Measurements from ENCODE around the gene F10. TPM values are rescaled to one million over a fixed set of nuclear protein-coding genes. Genes with fewer than 3 reads are reported as not detected.

Gene F10
- total and polyA plus RNA-seq, 2 of the 13 experiments (the other 11 are each of a cell fraction or from before 2014, with no cell fraction given): 58.4 to 237 TPM

DNA sequence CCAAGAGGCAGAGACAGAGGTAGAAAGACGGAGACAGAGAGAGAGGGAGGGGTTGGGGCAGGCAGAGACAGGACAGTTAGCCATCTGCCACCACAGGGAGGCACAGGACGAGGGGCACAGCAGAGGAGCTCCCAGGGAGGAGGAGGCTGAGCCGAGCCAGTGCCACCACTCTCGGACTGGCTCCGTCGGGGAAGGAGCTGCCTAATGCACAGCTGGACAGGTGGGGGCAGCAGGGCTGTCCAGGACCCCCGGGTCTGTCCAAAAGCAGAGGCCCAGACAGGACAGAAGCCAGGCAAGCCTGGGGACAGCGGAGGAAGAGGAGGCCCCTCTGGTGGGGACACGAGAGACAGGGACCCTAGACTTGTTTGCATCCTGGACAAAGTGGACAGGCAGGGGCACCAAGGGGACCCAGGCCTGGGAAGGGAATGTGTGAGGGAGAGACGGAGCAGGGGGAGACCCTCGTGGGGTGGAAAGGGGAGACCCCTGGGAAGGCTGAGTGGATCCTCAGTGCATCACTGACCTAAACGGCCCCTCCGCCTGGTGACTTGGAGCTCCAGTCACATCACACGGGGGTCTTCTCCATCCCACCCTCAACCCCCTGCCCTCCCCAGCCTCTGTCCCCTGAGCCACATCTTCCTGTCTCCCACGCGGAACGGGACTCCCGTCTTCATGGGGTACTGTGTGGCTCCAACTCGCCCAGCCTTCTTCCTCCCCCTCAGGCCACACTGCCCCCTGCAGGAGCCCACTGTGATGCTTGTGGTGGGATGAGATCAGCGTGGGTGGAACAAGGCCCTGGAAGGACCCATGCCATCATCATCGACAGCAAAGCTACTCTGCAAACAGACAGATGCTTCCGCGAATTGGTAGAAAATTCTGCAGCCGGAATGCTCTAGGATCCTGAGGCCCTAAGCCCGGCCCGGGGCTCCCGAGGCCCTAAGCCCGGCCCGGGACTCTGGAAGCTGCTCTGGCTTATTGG lies 915 bp downstream of the F10 start (continued):
- TF ChIP-seq ZNF770 (CRISPR knock-in tag; IDR thresholded peaks at IDR 0.05) (no peak), SMARCE1 (IDR thresholded peaks at IDR 0.05; ENCODE audit: borderline replicate concordance) (no peak), KAT7 (CRISPR knock-in tag; IDR thresholded peaks at IDR 0.05; ENCODE audit: borderline replicate concordance) (no peak; the same call in 1 of the 2 replicates), ARHGAP35 (CRISPR knock-in tag; IDR thresholded peaks at IDR 0.05; ENCODE audit: borderline replicate concordance) (no peak), TAF1 (CRISPR knock-in tag; IDR thresholded peaks at IDR 0.05) (no peak), YY1 (IDR thresholded peaks at IDR 0.05; ENCODE audit: insufficient read depth, insufficient replicate concordance, low read depth, low read length) (peak; percentile 31), FUBP1 (CRISPR knock-in tag; IDR thresholded peaks at IDR 0.05; ENCODE audit: borderline replicate concordance) (no peak), CEBPB (IDR thresholded peaks at IDR 0.05; ENCODE audit: borderline replicate concordance, low read depth, low read length) (no peak)
- TF ChIP-seq, protein P1, sequence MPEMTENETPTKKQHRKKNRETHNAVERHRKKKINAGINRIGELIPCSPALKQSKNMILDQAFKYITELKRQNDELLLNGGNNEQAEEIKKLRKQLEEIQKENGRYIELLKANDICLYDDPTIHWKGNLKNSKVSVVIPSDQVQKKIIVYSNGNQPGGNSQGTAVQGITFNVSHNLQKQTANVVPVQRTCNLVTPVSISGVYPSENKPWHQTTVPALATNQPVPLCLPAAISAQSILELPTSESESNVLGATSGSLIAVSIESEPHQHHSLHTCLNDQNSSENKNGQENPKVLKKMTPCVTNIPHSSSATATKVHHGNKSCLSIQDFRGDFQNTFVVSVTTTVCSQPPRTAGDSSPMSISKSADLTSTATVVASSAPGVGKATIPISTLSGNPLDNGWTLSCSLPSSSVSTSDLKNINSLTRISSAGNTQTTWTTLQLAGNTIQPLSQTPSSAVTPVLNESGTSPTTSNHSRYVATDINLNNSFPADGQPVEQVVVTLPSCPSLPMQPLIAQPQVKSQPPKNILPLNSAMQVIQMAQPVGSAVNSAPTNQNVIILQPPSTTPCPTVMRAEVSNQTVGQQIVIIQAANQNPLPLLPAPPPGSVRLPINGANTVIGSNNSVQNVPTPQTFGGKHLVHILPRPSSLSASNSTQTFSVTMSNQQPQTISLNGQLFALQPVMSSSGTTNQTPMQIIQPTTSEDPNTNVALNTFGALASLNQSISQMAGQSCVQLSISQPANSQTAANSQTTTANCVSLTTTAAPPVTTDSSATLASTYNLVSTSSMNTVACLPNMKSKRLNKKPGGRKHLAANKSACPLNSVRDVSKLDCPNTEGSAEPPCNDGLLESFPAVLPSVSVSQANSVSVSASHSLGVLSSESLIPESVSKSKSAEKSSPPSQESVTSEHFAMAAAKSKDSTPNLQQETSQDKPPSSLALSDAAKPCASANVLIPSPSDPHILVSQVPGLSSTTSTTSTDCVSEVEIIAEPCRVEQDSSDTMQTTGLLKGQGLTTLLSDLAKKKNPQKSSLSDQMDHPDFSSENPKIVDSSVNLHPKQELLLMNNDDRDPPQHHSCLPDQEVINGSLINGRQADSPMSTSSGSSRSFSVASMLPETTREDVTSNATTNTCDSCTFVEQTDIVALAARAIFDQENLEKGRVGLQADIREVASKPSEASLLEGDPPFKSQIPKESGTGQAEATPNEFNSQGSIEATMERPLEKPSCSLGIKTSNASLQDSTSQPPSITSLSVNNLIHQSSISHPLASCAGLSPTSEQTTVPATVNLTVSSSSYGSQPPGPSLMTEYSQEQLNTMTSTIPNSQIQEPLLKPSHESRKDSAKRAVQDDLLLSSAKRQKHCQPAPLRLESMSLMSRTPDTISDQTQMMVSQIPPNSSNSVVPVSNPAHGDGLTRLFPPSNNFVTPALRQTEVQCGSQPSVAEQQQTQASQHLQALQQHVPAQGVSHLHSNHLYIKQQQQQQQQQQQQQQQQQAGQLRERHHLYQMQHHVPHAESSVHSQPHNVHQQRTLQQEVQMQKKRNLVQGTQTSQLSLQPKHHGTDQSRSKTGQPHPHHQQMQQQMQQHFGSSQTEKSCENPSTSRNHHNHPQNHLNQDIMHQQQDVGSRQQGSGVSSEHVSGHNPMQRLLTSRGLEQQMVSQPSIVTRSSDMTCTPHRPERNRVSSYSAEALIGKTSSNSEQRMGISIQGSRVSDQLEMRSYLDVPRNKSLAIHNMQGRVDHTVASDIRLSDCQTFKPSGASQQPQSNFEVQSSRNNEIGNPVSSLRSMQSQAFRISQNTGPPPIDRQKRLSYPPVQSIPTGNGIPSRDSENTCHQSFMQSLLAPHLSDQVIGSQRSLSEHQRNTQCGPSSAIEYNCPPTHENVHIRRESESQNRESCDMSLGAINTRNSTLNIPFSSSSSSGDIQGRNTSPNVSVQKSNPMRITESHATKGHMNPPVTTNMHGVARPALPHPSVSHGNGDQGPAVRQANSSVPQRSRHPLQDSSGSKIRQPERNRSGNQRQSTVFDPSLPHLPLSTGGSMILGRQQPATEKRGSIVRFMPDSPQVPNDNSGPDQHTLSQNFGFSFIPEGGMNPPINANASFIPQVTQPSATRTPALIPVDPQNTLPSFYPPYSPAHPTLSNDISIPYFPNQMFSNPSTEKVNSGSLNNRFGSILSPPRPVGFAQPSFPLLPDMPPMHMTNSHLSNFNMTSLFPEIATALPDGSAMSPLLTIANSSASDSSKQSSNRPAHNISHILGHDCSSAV (CRISPR knock-in tag; IDR thresholded peaks at IDR 0.05; ENCODE audit: borderline replicate concordance): no peak
